COR-L47 (cell line): ENCODE results near the gene NPIPB12.
"Not testable (repeated sequence)": the region's sequence is repeated elsewhere in the genome, so short reads cannot be mapped to it uniquely, and the experiment has no call there.

Experiments used
- DNase-seq: peaks from one replicate; lab custom pipeline; 2025; lab: John Stamatoyannopoulos, UW

The NPIPB12 gene

DNA sequence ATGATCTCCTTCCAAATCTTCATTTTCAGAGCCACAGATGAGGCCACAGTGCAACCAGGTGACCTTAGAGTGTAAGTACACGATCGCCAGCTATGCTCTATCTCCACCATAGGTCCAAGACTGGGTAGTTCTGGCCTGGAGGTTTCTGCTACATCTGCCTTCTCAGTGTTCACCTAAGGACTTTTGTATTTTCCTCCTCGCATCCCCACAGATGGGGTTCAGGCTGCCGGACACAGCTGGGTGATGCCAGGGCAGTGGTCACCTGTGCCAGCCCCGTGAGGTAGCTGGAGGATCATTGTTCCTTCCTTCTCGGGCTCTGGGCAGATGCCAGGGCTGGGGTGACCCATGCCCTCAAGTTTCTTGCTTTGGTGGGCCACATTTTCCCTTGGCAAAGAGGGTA lies at the start of gene NPIPB12:
TSS of gene NPIPB12 (minus strand) at position 101 of the 400 bp plus-strand sequence.
- DNase-seq: not testable (repeated sequence)

DNA sequence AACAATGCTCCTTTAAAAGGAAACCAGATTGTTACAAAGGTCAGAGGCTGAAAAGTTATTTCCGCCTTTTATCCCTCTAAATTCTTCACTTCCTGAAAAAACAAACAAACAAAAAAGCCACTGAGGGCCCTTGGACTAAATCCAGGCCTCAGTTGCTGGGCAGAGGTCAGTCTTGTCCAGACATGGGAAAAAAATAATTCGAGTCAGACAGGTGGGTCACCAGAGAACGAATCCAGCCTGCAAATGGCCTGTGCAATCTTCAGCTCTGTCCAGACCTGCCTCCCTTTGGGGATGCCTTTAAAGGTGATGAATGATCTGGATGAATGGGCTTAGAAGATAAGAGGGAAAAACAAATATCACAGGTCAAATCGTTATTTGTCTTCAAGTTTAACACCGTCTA lies 15.3 kb upstream of the NPIPB12 start:
- not testable (repeated sequence) for DNase-seq

DNA sequence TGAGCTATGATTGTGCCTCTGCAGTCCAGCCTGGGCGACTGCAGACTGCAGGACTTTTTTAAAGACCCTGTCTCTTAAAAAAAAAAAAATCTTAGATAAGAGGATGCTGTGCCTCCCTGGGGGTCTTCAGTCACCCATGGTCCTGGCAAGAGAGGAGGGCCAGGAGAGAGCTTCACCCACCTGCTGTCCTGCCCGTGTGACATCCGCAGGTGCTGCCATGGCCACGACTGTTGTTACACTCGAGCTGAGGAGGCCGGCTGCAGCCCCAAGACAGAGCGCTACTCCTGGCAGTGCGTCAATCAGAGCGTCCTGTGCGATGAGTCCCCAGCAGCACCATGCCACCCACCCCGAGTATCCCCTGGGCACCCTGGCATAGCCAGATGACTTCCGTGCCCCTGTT lies 23.9 kb downstream of the NPIPB12 start:
- DNase-seq: not testable (repeated sequence)

DNA sequence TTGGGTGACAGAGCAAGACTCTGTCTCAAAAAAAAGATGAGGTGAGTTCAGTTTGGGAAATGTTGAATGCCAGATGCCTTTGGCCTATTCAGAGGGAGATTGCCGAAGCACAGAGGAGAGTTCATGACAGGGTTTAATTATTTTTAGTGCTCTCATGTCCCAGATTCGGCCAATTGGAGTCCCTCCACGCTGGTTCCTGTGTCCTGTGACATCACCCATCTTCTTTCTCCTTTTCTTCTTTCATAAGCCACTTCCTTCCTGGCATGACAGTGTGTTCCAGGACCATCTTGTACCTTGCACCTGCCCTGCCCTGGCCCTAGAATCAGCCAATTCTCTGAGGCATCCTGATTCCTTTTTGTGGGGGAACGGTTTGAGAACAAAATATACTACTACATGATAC lies 34.1 kb downstream of the NPIPB12 start:
- DNase-seq: not testable (repeated sequence)

DNA sequence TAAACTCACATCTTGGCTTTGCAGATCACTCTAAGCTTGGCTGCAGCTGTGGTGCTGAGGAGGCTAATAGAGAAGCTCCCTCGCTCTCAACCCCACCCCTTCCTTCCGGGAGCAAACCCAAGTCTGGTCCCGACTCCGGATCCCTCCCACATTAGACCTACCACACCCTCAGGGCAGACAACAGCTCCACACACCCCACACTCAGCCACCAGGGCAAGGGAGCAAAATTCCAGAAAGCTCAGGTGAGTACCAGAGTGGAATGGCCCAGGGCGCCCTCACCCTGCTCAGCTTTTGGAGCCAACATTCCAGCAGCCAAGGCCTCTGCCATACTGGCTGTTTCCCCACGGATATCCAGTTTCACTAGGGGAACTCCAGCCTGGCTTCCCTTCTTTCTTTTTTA lies 36.5 kb downstream of the NPIPB12 start:
- DNase-seq: not testable (repeated sequence)

DNA sequence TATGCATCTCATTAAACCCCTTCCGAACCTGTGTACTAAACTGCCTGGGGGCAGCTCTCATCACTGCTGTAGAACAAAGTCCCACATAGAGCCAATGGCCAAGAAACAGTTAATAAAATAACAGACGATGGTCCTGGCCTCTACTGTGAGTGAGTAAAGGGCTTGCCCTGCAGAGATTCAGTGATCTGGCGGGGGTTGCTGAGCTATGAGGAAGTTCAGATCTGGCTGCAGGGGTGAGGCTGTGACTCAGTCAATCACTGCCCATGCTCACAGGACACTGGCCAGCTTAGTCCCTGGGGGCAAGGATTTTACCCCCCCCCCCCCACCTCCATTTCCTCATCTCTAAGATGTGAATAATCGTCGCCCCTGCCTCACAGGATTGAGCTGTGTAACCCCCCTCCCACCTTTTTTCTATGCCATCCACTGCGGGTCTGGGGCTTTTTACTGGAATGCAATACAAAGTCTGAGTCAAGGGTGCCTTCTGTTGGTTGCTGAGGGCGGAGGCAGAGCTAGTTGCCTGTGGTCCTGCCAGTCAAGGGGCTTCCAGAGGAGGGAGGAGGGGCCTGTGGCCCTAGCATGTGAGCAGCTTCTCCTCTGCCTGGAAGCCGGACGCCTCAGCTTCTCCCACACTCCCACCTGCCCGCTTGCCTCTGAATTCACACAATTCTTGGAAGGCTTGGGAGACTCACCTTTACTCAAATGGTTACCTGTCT lies 38.4 kb downstream of the NPIPB12 start:
- not testable (repeated sequence) for DNase-seq

DNA sequence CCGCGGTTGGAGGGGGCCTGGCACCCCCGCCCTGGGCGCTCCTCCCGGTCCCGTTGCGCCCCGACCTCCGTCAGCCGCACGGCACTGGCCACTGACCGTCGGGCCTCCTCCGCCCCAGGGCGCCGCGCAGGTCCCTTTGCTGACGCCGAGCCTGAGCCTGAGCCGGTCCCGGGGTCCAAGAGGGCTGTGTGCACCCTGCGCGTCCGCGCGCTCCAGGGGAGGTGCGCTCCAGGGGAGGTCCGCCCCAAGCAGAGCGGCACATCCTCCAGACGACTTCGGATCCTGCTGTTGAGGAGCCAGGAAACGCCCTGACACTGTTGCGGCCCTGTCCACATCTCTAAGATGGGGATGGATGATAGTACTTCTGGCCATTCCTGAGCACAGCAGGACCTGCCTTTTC lies 39.3 kb downstream of the NPIPB12 start:
- not testable (repeated sequence) for DNase-seq

DNA sequence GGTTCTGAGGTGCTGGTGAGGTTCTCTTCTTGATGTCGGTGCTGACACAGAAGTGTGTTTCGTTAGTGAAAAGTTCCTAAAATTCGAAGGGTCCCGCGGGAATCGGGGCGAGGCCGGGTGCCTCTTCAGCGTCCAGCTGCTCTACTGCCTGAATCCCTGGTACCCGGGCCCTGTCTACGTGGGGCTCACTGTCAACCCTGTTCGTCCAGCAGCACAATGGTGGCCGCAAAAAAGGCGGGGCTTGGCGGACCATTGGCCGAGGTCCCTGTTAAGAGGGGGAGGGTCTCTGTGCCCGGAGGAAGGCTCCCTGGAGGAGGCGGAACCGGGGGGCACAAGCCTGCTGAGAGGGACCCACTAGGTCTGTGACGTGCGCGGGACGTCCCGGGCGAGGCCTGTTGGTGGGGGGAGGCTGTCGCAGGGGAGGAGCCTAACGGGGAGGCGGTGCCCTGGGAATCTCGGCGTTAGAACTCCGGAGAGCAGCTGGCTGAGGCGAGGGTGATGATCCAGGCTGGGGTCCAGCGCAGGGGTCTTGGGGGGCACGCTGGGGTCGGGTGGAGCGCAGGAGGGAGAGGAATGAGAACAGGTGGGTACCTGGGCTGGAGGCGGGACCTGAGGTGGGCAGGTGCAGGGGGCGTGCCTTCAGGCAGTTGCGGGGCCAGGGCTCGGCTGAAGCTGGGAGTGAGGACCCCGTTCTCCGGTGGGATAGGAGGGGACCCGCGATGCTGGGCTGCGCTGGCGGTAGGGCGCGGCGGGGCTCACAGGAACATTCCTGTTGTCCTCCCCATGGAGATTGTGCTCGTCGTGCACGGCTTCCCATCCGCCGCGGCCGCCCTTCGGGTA lies 40.0 kb downstream of the NPIPB12 start:
- not testable (repeated sequence) for DNase-seq

DNA sequence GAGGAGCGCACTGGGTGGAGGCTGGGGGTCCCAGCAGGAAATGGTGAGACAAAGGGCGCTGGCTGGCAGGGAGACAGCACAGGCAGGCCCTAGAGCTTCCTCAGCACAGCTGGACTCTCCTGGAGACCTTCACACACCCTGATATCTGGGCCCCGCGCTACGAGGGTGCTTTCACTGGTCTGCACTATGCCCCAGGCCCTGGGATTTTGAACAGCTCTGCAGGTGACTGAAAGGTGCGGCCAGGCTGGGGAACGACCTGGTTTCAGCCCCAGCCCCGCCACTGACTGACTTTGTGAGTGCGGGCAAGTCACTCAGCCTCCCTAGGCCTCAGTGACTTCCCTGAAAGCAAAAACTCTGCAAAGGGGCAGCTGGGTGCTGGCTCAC lies 45.6 kb downstream of the NPIPB12 start:
- not testable (repeated sequence) for DNase-seq

DNA sequence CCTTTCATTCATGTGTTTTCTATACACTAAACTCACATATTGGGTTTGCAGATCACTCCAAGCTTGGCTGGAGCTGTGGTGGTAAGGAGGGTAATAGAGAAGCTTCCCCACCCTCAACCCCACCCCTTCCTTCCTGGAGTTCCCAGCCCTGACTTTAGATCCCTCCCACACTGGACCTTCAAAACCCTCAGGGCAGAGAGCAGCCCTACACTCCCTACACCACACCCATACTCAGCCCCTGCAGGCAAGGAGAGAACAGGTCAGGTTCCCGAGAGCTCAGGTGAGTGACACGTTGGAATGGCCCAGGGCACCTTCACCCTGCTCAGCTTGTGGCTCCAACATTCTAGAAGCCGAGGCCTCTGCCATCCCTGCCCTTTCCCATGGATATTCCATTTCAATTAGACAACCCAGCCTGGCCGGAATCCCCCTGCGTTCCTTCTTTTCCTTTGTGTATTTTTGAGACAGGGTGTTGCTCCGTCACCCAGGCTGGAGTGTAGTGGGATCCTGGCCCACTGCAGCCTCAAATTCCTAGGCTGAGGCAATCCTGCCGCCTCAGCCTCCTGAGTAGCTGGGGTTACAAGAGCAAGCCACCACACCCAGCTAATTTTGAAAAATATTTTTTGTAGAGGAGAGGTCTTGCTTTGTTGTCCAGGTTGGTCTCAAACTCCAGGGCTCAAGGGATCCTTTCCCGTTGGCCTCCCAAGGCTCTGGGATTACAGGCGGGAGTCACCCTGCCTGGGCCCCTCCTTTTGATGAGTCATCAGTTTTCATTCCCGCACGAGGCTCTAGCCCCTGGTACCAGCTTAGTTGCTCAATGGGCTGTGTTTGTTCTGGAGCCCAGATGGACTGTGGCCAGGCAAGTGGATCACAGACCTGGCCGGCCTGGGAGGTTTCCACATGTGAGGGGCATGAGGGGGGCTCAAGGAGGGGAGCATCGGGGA lies 46.2 kb downstream of the NPIPB12 start, which contains the start of gene SULT1A4:
TSS of gene SULT1A4 (plus strand) at position 208 of the 941 bp plus-strand sequence. CDS start 1,473 bp downstream, outside the sequence.
- not testable (repeated sequence) for DNase-seq

DNA sequence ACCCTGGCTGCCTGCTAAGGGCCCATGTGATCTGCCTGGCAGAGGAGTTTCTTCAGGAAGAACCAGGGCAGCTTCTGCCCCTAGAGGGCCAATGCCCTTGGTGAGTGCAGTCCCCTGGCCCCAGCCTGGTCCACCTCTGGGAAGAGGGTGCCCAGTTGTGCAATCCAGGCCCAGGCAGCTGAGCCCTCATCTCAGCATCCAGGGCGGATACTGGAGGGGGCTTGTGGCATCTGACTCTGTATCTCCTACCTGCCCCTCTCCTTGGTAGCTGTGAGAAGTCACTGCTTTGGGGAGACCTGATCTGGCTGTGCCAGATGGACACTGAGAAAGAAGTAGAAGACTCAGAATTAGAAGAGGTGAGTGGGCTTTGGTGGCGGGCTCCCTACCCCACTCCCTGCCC lies 48.5 kb downstream of the NPIPB12 start:
- not testable (repeated sequence) for DNase-seq

DNA sequence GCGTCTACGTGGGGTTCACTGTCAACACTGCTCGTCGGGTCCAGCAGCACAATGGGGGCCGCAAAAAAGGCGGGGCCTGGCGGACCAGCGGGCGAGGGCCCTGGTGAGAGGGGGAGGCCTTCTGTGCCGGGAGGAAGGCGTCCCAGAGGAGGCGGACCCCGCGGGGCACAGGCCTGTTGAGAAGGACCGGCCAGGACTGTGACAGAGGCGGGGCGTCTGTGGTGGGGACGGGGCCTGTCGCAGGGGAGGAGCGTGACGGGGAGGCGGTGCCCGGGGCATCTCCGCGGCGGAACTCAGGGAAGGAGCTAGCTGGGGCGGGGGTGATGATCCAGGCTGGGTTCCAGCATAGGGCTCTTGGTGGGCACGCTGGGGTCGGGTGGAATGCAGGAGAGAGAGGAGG lies 51.4 kb downstream of the NPIPB12 start:
- not testable (repeated sequence) for DNase-seq

DNA sequence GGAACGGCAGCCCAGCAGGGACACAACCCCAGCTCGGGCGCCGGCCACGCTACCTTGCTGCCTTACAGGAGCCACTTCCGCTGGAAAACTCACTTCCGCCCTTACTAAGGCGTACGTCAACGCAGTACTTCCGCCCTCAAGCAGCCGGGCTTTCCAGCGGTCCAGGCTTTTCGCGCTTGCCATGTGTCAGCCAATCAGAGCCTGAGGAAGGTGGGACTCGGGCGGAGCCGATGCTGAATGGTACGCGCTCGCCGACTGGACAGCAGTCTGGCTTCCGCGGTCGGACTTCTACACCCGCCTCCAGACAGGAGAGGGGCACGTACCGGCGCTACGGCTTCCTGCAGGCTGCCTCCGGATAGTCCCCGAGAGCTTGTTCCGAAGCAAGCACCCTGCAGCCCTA lies 51.9 kb downstream of the NPIPB12 start, which contains the start of the genes BOLA2 and SLX1B:
TSS of gene BOLA2 (minus strand) at position 83 of the 400 bp plus-strand sequence. CDS start 98 bp downstream, outside the sequence.
TSS of gene SLX1B (plus strand) at position 265 of the 400 bp plus-strand sequence.
- not testable (repeated sequence) for DNase-seq

DNA sequence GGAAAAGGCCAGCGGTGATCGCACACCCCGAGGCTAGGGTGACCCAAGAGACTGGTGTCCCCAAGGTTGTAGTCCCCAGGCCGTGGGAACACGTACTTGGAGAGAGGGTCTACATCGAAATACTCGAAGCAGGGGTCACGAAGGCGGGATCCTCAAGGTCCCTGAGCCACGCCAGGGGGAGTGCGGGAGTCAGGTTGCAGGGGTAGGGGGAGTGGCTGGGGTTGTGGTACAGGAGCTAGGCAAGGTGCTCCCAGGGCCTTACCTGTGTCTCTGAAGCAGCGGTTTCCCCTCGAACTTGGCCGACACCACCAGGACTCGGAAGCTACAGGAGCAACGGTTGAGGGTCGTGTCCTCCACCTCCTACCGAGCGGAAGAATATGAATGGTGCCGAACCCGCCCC lies 52.5 kb downstream of the NPIPB12 start:
- not testable (repeated sequence) for DNase-seq
